Breast epithelium (tissue), 4 donors: Measurements from ENCODE around the gene AMPH. TPM values are rescaled to one million over a fixed set of nuclear protein-coding genes. Genes with fewer than 3 reads are reported as not detected.

Source experiments
- DNase-seq, 2 donors: peaks; one replicate each; pipeline ENCODE4 v3.0.0-alpha.2; 2019; ENCODE audit warnings: low spot score in 2 of 2
- H3K27ac ChIP-seq, 2 donors: fragments of 200-600 bp; sonication (generic) in 1 of 2; one replicate each; pipeline ENCODE4 v1.5.1; 2016 to 2019; ENCODE audit warnings: mild to moderate bottlenecking in 1 of 2
- H3K27me3 ChIP-seq, 2 donors: fragments of 200-600 bp; sonication (generic) in 1 of 2; one replicate each; pipeline versions ENCODE4 v1.5.1 to v1.6.0; 2017 to 2019; ENCODE audit warnings: control low read depth in 1 of 2, mild to moderate bottlenecking in 1 of 2
- H3K36me3 ChIP-seq: fragments of 200-600 bp; one replicate; pipeline ENCODE4 v1.5.1; 2019
- H3K4me1 ChIP-seq, 2 donors: fragments of 200-600 bp; sonication (generic); one replicate each; pipeline ENCODE4 v1.5.1; 2016 to 2019; ENCODE audit warnings: control low read depth in 1 of 2
- H3K4me3 ChIP-seq, 3 donors: fragments of 200-600 bp; sonication (generic); 1 replicate in 2 of 3; 2 replicates in 1 of 3; pipeline ENCODE4 v1.5.1; 2016 to 2019; ENCODE audit warnings: mild to moderate bottlenecking in 3 of 3, moderate library complexity in 2 of 3
- H3K9me3 ChIP-seq, 2 donors: fragments of 200-600 bp; sonication (generic) in 1 of 2; one replicate each; pipeline ENCODE4 v1.5.1; 2016 to 2019; ENCODE audit warnings: control low read depth in 1 of 2
- CTCF ChIP-seq, 3 donors: fragments of 450-650 bp; IDR thresholded peaks; one replicate each; pipeline ENCODE4 v1.5.1; 2016 to 2017; ENCODE audit warnings: antibody characterized with exemption in 3 of 3, mild to moderate bottlenecking in 3 of 3, moderate library complexity in 3 of 3
- POLR2A ChIP-seq: fragments of 450-650 bp; IDR thresholded peaks from one replicate; pipeline ENCODE4 v1.6.1; 2016; ENCODE audit warnings: antibody characterized with exemption, mild to moderate bottlenecking, moderate library complexity
- POLR2AphosphoS5 ChIP-seq, 3 donors: sonication (generic); formaldehyde crosslinking; IDR thresholded peaks; one replicate each; pipeline ENCODE4 v1.6.1; 2017; ENCODE audit warnings: antibody characterized with exemption in 3 of 3
- intact Hi-C: fragments of 100-400 bp; cut with DNase I; formaldehyde crosslinking; loops from one replicate; pipeline ENCODE4 v1.15.1; 2023; ENCODE audit warnings: low total_unique reads
- total RNA-seq, 3 donors: library from RNA; depleted of rRNA; stranded (reverse); fragments of >200 nt; gene quantifications; one replicate each; pipeline ENCODE4 v1.1.0, GENCODE V29; 2016

AMPH gene
- total RNA-seq, 3 donors from 2014 or later = 5.0 to 31.0 (median 15.1) TPM

- Histone ChIP-seq H3K27ac (no peak overlapping the region), H3K9me3 (no peaks in the 10 kb centered on the region), H3K27me3 (no peaks in the 10 kb centered on the region), H3K36me3 (no peaks in the 10 kb centered on the region), H3K4me1 (no peaks in the 10 kb centered on the region), H3K4me3 (no peak overlapping the region)
- intact Hi-C loops = no loop called here
- DNase-seq = no peak
- no peak for TF ChIP-seq POLR2A
- TF ChIP-seq CTCF (IDR thresholded peaks at IDR 0.05) = no peak
- no peak for TF ChIP-seq POLR2AphosphoS5 (IDR thresholded peaks at IDR 0.05)
Measured at GRCh38 chr7:38451840-38452239, 179.3 kb downstream of the AMPH start.

GRCh38 chr7:38448584-38449234 is 182.5 kb downstream of the AMPH start:
- no peak overlapping the region for H3K27ac ChIP-seq
- no peak for DNase-seq
- H3K4me3 ChIP-seq = no peak overlapping the region
- H3K36me3 ChIP-seq = no peaks in the 10 kb centered on the region
- TF ChIP-seq CTCF (IDR thresholded peaks at IDR 0.05) (no peak), POLR2AphosphoS5 (IDR thresholded peaks at IDR 0.05) (no peak), POLR2A (no peak)
- no peaks in the 10 kb centered on the region for H3K4me1 ChIP-seq
- intact Hi-C loops = no loop called here
- no peaks in the 10 kb centered on the region for H3K9me3 ChIP-seq
- H3K27me3 ChIP-seq = no peaks in the 10 kb centered on the region

- intact Hi-C loops = no loop called here
- Histone ChIP-seq H3K4me3 (no peak overlapping the region), H3K36me3 (no peaks in the 10 kb centered on the region), H3K4me1 (no peaks in the 10 kb centered on the region), H3K27me3 (no peaks in the 10 kb centered on the region), H3K27ac (no peak overlapping the region), H3K9me3 (no peaks in the 10 kb centered on the region)
- no peak for DNase-seq
- no peak for TF ChIP-seq POLR2AphosphoS5 (IDR thresholded peaks at IDR 0.05)
- no peak for TF ChIP-seq POLR2A
- no peak for TF ChIP-seq CTCF (IDR thresholded peaks at IDR 0.05)
Measured at GRCh38 chr7:38448054-38448453, 183.1 kb downstream of the AMPH start.

- intact Hi-C loops = no loop called here
- Histone ChIP-seq H3K36me3 (no peaks in the 10 kb centered on the region), H3K27me3 (no peaks in the 10 kb centered on the region), H3K27ac (no peak overlapping the region), H3K4me1 (no peaks in the 10 kb centered on the region), H3K9me3 (no peaks in the 10 kb centered on the region), H3K4me3 (no peak overlapping the region)
- no peak for DNase-seq
- no peak for TF ChIP-seq POLR2A
- no peak for TF ChIP-seq CTCF (IDR thresholded peaks at IDR 0.05)
- no peak for TF ChIP-seq POLR2AphosphoS5 (IDR thresholded peaks at IDR 0.05)
Measured at GRCh38 chr7:38438970-38439369, 192.2 kb downstream of the AMPH start.

GRCh38 chr7:38432671-38433070 is 198.5 kb downstream of the AMPH start:
- no peak for DNase-seq
- no peak for TF ChIP-seq POLR2A
- no peak for TF ChIP-seq CTCF (IDR thresholded peaks at IDR 0.05)
- TF ChIP-seq POLR2AphosphoS5 (IDR thresholded peaks at IDR 0.05) = no peak
- Histone ChIP-seq H3K9me3 (no peaks in the 10 kb centered on the region), H3K4me1 (no peaks in the 10 kb centered on the region), H3K36me3 (no peaks in the 10 kb centered on the region), H3K27me3 (no peaks in the 10 kb centered on the region), H3K4me3 (no peak overlapping the region), H3K27ac (no peak overlapping the region)
- intact Hi-C loops = no loop called here
